ENCODE results near the gene EFHC1. TPM values are rescaled to one million over a fixed set of nuclear protein-coding genes. Genes with fewer than 3 reads are reported as not detected.

Gene EFHC1
- total RNA-seq, 1 experiment from 2014 or later, result 24.6 TPM

DNA sequence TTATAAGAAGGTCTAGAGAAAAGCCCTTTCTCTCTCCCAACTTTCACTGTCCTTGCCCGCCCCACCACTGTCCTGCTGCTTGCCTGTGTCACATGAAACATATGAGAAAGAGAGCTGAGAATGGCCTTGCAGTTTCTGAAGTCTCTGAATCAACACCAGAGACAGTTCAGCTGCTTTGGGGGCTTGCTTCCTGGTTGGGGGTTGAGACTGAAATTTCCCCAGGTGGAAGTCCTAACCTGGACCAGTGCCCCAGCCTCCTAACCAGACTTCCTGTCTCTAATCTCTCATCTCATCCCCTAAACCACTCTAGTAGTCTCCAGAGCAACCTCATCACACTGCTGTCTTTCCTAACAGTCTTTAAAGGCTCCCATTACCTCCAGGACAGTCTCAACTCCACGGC lies 146.1 kb downstream of the EFHC1 start:
- H3K4me1 ChIP-seq (ENCODE audit: control insufficient read depth, insufficient read depth, low read length), result peaks cover 29% of the 10 kb centered on the region

DNA sequence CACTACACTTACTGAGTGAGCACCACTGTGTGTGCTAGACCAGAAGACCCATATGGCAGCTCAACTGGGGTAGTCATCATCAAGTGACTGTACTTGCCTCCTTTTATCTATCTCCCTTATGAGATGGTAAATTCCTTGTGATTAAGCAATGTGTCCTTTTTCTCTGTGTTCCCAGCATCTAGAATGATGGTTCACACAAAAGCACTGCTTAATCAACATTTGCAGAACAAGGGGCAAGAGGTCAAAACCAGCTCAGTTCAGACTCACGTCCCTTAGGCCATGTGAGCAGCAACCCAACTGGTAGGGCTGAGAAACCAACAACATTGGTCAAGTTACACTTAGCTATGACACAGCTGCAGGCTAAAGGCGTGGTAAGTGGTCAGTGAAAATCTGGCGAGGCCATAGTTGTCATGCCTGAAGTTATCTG lies 146.7 kb downstream of the EFHC1 start:
- H3K9me3 ChIP-seq (ENCODE audit: control insufficient read depth, insufficient read depth, low read depth, low read length), result no peaks in the 10 kb centered on the region
- H3K27me3 ChIP-seq (ENCODE audit: control insufficient read depth, insufficient read depth, low read length), result no peaks in the 10 kb centered on the region
- no peak overlapping the region for H3K27ac ChIP-seq (ENCODE audit: low read length)
- no TSS peak for BruUV-seq (replicated peaks)
- in situ Hi-C loops (cut with HindIII; ENCODE audit: low pct_unique_long_range_greater_than_20kb, low sequenced_read_pairs), result no loop called here
- TF ChIP-seq, protein P1, sequence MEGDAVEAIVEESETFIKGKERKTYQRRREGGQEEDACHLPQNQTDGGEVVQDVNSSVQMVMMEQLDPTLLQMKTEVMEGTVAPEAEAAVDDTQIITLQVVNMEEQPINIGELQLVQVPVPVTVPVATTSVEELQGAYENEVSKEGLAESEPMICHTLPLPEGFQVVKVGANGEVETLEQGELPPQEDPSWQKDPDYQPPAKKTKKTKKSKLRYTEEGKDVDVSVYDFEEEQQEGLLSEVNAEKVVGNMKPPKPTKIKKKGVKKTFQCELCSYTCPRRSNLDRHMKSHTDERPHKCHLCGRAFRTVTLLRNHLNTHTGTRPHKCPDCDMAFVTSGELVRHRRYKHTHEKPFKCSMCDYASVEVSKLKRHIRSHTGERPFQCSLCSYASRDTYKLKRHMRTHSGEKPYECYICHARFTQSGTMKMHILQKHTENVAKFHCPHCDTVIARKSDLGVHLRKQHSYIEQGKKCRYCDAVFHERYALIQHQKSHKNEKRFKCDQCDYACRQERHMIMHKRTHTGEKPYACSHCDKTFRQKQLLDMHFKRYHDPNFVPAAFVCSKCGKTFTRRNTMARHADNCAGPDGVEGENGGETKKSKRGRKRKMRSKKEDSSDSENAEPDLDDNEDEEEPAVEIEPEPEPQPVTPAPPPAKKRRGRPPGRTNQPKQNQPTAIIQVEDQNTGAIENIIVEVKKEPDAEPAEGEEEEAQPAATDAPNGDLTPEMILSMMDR (IDR thresholded peaks at IDR 0.05), result no peak
- TF ChIP-seq SIN3A (IDR thresholded peaks at IDR 0.05; ENCODE audit: borderline replicate concordance, insufficient read depth, low read depth, low read length), result no peak
- no peak for TF ChIP-seq POLR2AphosphoS5 (IDR thresholded peaks at IDR 0.05; ENCODE audit: low read depth, low read length)
- TF ChIP-seq, protein P2, sequence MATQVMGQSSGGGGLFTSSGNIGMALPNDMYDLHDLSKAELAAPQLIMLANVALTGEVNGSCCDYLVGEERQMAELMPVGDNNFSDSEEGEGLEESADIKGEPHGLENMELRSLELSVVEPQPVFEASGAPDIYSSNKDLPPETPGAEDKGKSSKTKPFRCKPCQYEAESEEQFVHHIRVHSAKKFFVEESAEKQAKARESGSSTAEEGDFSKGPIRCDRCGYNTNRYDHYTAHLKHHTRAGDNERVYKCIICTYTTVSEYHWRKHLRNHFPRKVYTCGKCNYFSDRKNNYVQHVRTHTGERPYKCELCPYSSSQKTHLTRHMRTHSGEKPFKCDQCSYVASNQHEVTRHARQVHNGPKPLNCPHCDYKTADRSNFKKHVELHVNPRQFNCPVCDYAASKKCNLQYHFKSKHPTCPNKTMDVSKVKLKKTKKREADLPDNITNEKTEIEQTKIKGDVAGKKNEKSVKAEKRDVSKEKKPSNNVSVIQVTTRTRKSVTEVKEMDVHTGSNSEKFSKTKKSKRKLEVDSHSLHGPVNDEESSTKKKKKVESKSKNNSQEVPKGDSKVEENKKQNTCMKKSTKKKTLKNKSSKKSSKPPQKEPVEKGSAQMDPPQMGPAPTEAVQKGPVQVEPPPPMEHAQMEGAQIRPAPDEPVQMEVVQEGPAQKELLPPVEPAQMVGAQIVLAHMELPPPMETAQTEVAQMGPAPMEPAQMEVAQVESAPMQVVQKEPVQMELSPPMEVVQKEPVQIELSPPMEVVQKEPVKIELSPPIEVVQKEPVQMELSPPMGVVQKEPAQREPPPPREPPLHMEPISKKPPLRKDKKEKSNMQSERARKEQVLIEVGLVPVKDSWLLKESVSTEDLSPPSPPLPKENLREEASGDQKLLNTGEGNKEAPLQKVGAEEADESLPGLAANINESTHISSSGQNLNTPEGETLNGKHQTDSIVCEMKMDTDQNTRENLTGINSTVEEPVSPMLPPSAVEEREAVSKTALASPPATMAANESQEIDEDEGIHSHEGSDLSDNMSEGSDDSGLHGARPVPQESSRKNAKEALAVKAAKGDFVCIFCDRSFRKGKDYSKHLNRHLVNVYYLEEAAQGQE (IDR thresholded peaks at IDR 0.05; ENCODE audit: insufficient read depth in 1 of 2, low read depth in 2 of 2, low read length in 1 of 2), result no peak
- no peak for TF ChIP-seq TCF7L2 (IDR thresholded peaks at IDR 0.05; ENCODE audit: low read depth, low read length)
- no peak for DNase-seq (ENCODE audit: low read depth, low spot score)
- H3K4me3 ChIP-seq (ENCODE audit: low read depth in 2 of 2, low read length in 2 of 2), result no peak overlapping the region
- CTCF ChIA-PET, result no interaction called here
- H3K36me3 ChIP-seq (ENCODE audit: control insufficient read depth, insufficient read depth, low read length), result no peaks in the 10 kb centered on the region
- intact Hi-C loops (cut with micrococcal nuclease; ENCODE audit: unreplicated experiment), result no loop called here
- POLR2A ChIA-PET, result interaction anchor here (1.1 kb wide), 1 partner anchor 11 kb away, joined by 3 read pairs; no protein-coding TSS in a partner anchor
- peaks cover 35% of the 10 kb centered on the region for H3K4me1 ChIP-seq (ENCODE audit: control insufficient read depth, insufficient read depth, low read length)
- ATAC-seq, result no peak

More for the DNA sequence above, 146.1 kb downstream of the EFHC1 start:
- POLR2A ChIA-PET, result interaction anchor here (1.1 kb wide), 1 partner anchor 10 kb away, joined by 3 read pairs; no protein-coding TSS in a partner anchor
- Histone ChIP-seq H3K27ac (ENCODE audit: low read length) (peak overlapping the region; percentile 37; the same call in 1 of the 2 replicates), H3K9me3 (ENCODE audit: control insufficient read depth, insufficient read depth, low read depth, low read length) (no peaks in the 10 kb centered on the region), H3K27me3 (ENCODE audit: control insufficient read depth, insufficient read depth, low read length) (no peaks in the 10 kb centered on the region), H3K36me3 (ENCODE audit: control insufficient read depth, insufficient read depth, low read length) (no peaks in the 10 kb centered on the region), H3K4me3 (ENCODE audit: low read depth in 2 of 2, low read length in 2 of 2) (no peak overlapping the region)
- TF ChIP-seq, protein P1 (IDR thresholded peaks at IDR 0.05), result no peak
- TF ChIP-seq, protein P2 (IDR thresholded peaks at IDR 0.05; ENCODE audit: insufficient read depth in 1 of 2, low read depth in 2 of 2, low read length in 1 of 2), result no peak
- TF ChIP-seq TCF7L2 (IDR thresholded peaks at IDR 0.05; ENCODE audit: low read depth, low read length) (no peak), SIN3A (IDR thresholded peaks at IDR 0.05; ENCODE audit: borderline replicate concordance, insufficient read depth, low read depth, low read length) (no peak), POLR2AphosphoS5 (IDR thresholded peaks at IDR 0.05; ENCODE audit: low read depth, low read length) (no peak)
- intact Hi-C loops (cut with micrococcal nuclease; ENCODE audit: unreplicated experiment), result no loop called here
- ATAC-seq (no peak), DNase-seq (ENCODE audit: low read depth, low spot score) (no peak)
- CTCF ChIA-PET, result no interaction called here
- BruUV-seq (replicated peaks), result no TSS peak
- in situ Hi-C loops (cut with HindIII; ENCODE audit: low pct_unique_long_range_greater_than_20kb, low sequenced_read_pairs), result no loop called here

Data from Panc1 (cell line).